ENCODE data around the gene PPP2R5A. TPM values are rescaled to one million over a fixed set of nuclear protein-coding genes. Genes with fewer than 3 reads are reported as not detected.
"Not testable (repeated sequence)": the region's sequence is repeated elsewhere in the genome, so short reads cannot be mapped to it uniquely, and the experiment has no call there.

PPP2R5A gene
- total RNA-seq, 2 experiments from 2014 or later: 28.0 to 36.0 TPM

DNA sequence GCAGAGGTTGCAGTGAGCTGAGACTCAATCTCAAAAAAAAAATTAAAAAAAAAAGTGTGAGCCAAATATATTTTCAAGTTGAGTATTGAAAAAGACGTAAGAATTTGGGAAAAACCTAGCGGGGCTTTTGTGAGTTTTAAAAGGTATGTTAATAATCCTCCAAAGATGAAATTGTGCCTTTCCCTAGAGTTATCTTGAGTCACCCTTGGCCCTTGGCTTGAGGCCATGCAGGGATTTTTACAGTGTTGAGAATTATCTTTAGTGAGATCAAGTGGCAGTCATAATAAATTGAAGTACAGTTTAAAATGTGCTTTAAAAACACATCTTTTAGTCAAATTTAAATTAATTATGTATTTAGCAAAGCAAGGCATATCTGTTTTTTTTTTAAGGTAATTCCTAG, 32.7 kb downstream of the PPP2R5A start:
- BruUV-seq (replicated peaks): no TSS peak
- no peak overlapping the region for H3K4me2 ChIP-seq (ENCODE audit: low read length)
- CTCF ChIA-PET (ENCODE audit: unreplicated experiment): no interaction called here
- no peak overlapping the region for H3K27ac ChIP-seq (ENCODE audit: low read depth, low read length, poor library complexity, severe bottlenecking)
- H2AFZ ChIP-seq (ENCODE audit: low read length): no peak overlapping the region
- no peak overlapping the region for H3K4me3 ChIP-seq (ENCODE audit: low read depth, low read length, poor library complexity, severe bottlenecking)
- DNase-seq (ENCODE audit: low spot score): no peak
- POLR2A ChIA-PET: interaction anchor here (0.6 kb wide), 1 partner anchor 302 kb away, joined by 5 read pairs; no protein-coding TSS in a partner anchor
- intact Hi-C loops (cut with micrococcal nuclease; ENCODE audit: unreplicated experiment): no loop called here
- H3K36me3 ChIP-seq (ENCODE audit: insufficient read depth, low read length): peaks cover 15% of the 10 kb centered on the region
- H3K9me3 ChIP-seq (ENCODE audit: low read length): peaks cover 4% of the 10 kb centered on the region; the same call in 1 of the 2 replicates
- no peak for TF ChIP-seq EZH2phosphoT487 (IDR thresholded peaks at IDR 0.05; ENCODE audit: borderline replicate concordance, low read depth, low read length)
- TF ChIP-seq, protein P1, sequence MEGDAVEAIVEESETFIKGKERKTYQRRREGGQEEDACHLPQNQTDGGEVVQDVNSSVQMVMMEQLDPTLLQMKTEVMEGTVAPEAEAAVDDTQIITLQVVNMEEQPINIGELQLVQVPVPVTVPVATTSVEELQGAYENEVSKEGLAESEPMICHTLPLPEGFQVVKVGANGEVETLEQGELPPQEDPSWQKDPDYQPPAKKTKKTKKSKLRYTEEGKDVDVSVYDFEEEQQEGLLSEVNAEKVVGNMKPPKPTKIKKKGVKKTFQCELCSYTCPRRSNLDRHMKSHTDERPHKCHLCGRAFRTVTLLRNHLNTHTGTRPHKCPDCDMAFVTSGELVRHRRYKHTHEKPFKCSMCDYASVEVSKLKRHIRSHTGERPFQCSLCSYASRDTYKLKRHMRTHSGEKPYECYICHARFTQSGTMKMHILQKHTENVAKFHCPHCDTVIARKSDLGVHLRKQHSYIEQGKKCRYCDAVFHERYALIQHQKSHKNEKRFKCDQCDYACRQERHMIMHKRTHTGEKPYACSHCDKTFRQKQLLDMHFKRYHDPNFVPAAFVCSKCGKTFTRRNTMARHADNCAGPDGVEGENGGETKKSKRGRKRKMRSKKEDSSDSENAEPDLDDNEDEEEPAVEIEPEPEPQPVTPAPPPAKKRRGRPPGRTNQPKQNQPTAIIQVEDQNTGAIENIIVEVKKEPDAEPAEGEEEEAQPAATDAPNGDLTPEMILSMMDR (conservative IDR thresholded peaks at IDR 0.05; ENCODE audit: low read length): no peak
- no peaks in the 10 kb centered on the region for H3K9me2 ChIP-seq (ENCODE audit: insufficient read depth, low read length)
- H3K79me2 ChIP-seq (ENCODE audit: insufficient read depth, low read depth, low read length): peaks cover 60% of the 10 kb centered on the region
- no peaks in the 10 kb centered on the region for H3K4me1 ChIP-seq (ENCODE audit: insufficient read depth, low read length, poor library complexity, severe bottlenecking)
- no peaks in the 10 kb centered on the region for H4K20me1 ChIP-seq (ENCODE audit: insufficient read depth, low read length)

DNA sequence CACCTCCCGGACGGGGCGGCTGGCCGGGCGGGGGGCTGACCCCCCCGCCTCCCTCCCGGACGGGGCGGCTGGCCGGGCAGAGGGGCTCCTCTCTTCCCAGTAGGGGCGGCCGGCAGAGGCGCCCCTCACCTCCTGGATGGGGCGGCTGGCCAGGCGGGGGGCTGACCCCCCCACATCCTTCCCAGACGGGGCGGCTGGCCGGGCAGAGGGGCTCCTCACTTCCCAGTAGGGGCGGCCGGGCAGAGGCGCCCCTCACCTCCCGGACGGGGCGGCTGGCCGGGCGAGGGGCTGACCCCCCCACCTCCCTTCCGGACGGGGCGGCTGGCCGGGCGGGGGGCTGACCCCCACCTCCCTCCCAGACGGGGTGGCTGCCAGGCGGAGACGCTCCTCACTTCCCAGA, 35.8 kb downstream of the PPP2R5A start:
- BruUV-seq (replicated peaks); H3K27ac ChIP-seq (ENCODE audit: low read depth, low read length, poor library complexity, severe bottlenecking); H4K20me1 ChIP-seq (ENCODE audit: insufficient read depth, low read length); H3K9me2 ChIP-seq (ENCODE audit: insufficient read depth, low read length); POLR2A ChIA-PET; H2AFZ ChIP-seq (ENCODE audit: low read length); H3K36me3 ChIP-seq (ENCODE audit: insufficient read depth, low read length); H3K9me3 ChIP-seq (ENCODE audit: low read length); DNase-seq (ENCODE audit: low spot score); H3K4me2 ChIP-seq (ENCODE audit: low read length); intact Hi-C loops (cut with micrococcal nuclease; ENCODE audit: unreplicated experiment); CTCF ChIA-PET (ENCODE audit: unreplicated experiment); H3K4me1 ChIP-seq (ENCODE audit: insufficient read depth, low read length, poor library complexity, severe bottlenecking); H3K4me3 ChIP-seq (ENCODE audit: low read depth, low read length, poor library complexity, severe bottlenecking): not testable (repeated sequence)
- H3K79me2 ChIP-seq (ENCODE audit: insufficient read depth, low read depth, low read length): peaks cover 47% of the 10 kb centered on the region; the same call in 1 of the 2 replicates

DNA sequence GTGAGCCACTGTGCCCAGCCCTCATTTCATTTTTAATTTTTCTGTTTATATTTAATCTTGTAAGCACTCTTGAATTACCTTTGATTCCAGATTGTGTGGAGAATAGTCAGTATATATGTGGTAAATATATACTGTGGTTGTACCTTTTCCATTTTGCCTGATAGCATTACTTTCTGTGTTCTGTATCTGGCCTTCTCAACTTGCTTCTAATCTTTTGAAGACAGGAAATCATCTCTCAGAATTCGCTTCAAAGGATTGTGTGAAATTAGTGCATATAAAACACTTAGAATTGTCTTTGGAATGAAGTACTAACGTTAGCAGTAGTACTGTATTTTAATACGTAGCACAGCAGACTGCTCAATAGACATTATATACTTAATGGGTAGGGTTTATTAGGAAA, 37.9 kb downstream of the PPP2R5A start:
- Histone ChIP-seq H3K27ac (ENCODE audit: low read depth, low read length, poor library complexity, severe bottlenecking) (no peak overlapping the region), H3K79me2 (ENCODE audit: insufficient read depth, low read depth, low read length) (peaks cover 34% of the 10 kb centered on the region; the same call in 1 of the 2 replicates), H3K36me3 (ENCODE audit: insufficient read depth, low read length) (peaks cover 6% of the 10 kb centered on the region), H3K4me1 (ENCODE audit: insufficient read depth, low read length, poor library complexity, severe bottlenecking) (no peaks in the 10 kb centered on the region), H3K9me3 (ENCODE audit: low read length) (peaks cover 4% of the 10 kb centered on the region; the same call in 1 of the 2 replicates), H2AFZ (ENCODE audit: low read length) (no peak overlapping the region), H4K20me1 (ENCODE audit: insufficient read depth, low read length) (no peaks in the 10 kb centered on the region), H3K9me2 (ENCODE audit: insufficient read depth, low read length) (no peaks in the 10 kb centered on the region), H3K4me2 (ENCODE audit: low read length) (no peak overlapping the region), H3K4me3 (ENCODE audit: low read depth, low read length, poor library complexity, severe bottlenecking) (no peak overlapping the region)
- CTCF ChIA-PET (ENCODE audit: unreplicated experiment): no interaction called here
- TF ChIP-seq, protein P1 (conservative IDR thresholded peaks at IDR 0.05; ENCODE audit: low read length): no peak
- no peak for TF ChIP-seq EZH2phosphoT487 (IDR thresholded peaks at IDR 0.05; ENCODE audit: borderline replicate concordance, low read depth, low read length)
- POLR2A ChIA-PET: no interaction called here
- no TSS peak for BruUV-seq (replicated peaks)
- intact Hi-C loops (cut with micrococcal nuclease; ENCODE audit: unreplicated experiment): no loop called here
- no peak for DNase-seq (ENCODE audit: low spot score)
